OCI-LY7 (cell line): ENCODE data around the gene CDH7. TPM values are rescaled to one million over a fixed set of nuclear protein-coding genes. Genes with fewer than 3 reads are reported as not detected.

Experiments
- BruUV-seq: library from RNA; stranded (reverse); fragments of 400-500 nt; replicated peaks from 2 replicates; lab custom pipeline; 2021; lab: Mats Ljungman, UMichigan
- CTCF ChIA-PET: fragments of 300-600 bp; sonication (Branson Sonifier 250); formaldehyde crosslinking; loops from one replicate; lab custom pipeline; 2022; ENCODE audit warnings: antibody characterized with exemption; ENCODE audit not compliant: unreplicated experiment; lab: Charles Lee
- POLR2A ChIA-PET: fragments of 300-600 bp; sonication (Branson Sonifier 250); formaldehyde crosslinking; loops from one replicate; lab custom pipeline; 2022; ENCODE audit warnings: antibody characterized with exemption; lab: Charles Lee
- DNase-seq: peaks from one replicate; pipeline ENCODE4 v3.0.0-alpha.2; 2015; ENCODE audit warnings: low spot score
- H2AFZ ChIP-seq: fragments of 200-600 bp; sonication (generic), shearing (Covaris generic); 2 replicates; pipeline ENCODE4 v1.6.1; 2014; ENCODE audit warnings: mild to moderate bottlenecking, antibody characterized with exemption, low read length, moderate library complexity
- H3K27ac ChIP-seq: fragments of 200-600 bp; sonication (generic); 2 replicates; pipeline ENCODE4 v1.5.1; 2014; ENCODE audit warnings: mixed run types, low read depth, mild to moderate bottlenecking, moderate library complexity, low read length, inconsistent platforms; ENCODE audit not compliant: poor library complexity, severe bottlenecking
- H3K36me3 ChIP-seq: fragments of 200-600 bp; sonication (generic); 2 replicates; pipeline ENCODE4 v1.6.1; 2014; ENCODE audit warnings: mild to moderate bottlenecking, antibody characterized with exemption, low read length, moderate library complexity, mixed read lengths; ENCODE audit not compliant: insufficient read depth
- H3K4me1 ChIP-seq: fragments of 200-600 bp; sonication (generic); 2 replicates; pipeline ENCODE4 v1.5.1; 2014; ENCODE audit warnings: mild to moderate bottlenecking, low read length; ENCODE audit not compliant: insufficient read depth, poor library complexity, severe bottlenecking
- H3K4me2 ChIP-seq: fragments of 200-600 bp; sonication (generic); 2 replicates; pipeline ENCODE4 v1.6.1; 2014; ENCODE audit warnings: mild to moderate bottlenecking, low read length
- H3K4me3 ChIP-seq: fragments of 200-600 bp; sonication (generic); 2 replicates; pipeline ENCODE4 v1.5.1; 2014; ENCODE audit warnings: mild to moderate bottlenecking, low read depth, low read length; ENCODE audit not compliant: poor library complexity, severe bottlenecking
- H3K79me2 ChIP-seq: fragments of 200-600 bp; sonication (generic); 2 replicates; pipeline ENCODE4 v1.6.1; 2016; ENCODE audit warnings: low read depth, mild to moderate bottlenecking, low read length, moderate library complexity, mixed read lengths; ENCODE audit not compliant: insufficient read depth
- H3K9me2 ChIP-seq: fragments of 200-600 bp; sonication (generic); 2 replicates; pipeline ENCODE4 v1.6.1; 2016; ENCODE audit warnings: mild to moderate bottlenecking, low read length, mixed read lengths; ENCODE audit not compliant: insufficient read depth
- H3K9me3 ChIP-seq: fragments of 200-600 bp; sonication (generic); 2 replicates; pipeline ENCODE4 v1.6.1; 2014; ENCODE audit warnings: mild to moderate bottlenecking, mixed run types, low read length, mixed read lengths
- H4K20me1 ChIP-seq: fragments of 200-600 bp; sonication (generic); 2 replicates; pipeline ENCODE4 v1.6.1; 2014; ENCODE audit warnings: mild to moderate bottlenecking, antibody characterized with exemption, low read length, moderate library complexity, mixed read lengths; ENCODE audit not compliant: insufficient read depth
- CTCF ChIP-seq: fragments of 200-600 bp; sonication (generic); conservative IDR thresholded peaks from 2 replicates; pipeline ENCODE4 v1.5.1; 2014; ENCODE audit warnings: mild to moderate bottlenecking, antibody characterized with exemption, low read length, moderate library complexity, mixed read lengths
- EZH2phosphoT487 ChIP-seq: fragments of 200-600 bp; sonication (generic); IDR thresholded peaks from 2 replicates; pipeline ENCODE4 v1.6.1; 2018; ENCODE audit warnings: low read depth, borderline replicate concordance, mild to moderate bottlenecking, mixed run types, antibody characterized with exemption, low read length, moderate library complexity, mixed read lengths
- intact Hi-C: fragments of 100-400 bp; cut with micrococcal nuclease; formaldehyde crosslinking; loops from one replicate; pipeline ENCODE4 v1.10.0; 2022; ENCODE audit not compliant: unreplicated experiment
- total RNA-seq, 2 experiments: library from RNA; depleted of rRNA in 1 of 2; stranded (reverse); fragments of >200 nt in 1 of 2; shearing (Covaris generic) in 1 of 2; gene quantifications; 2 replicates each; pipeline ENCODE4 v1.2.3, GENCODE V29; 2014 to 2022

CDH7 gene
- total RNA-seq, 2 experiments from 2014 or later: not detected

GRCh38 chr18:65924904-65925303, 174.1 kb downstream of the CDH7 start:
- H3K4me3 ChIP-seq: no peak overlapping the region
- H2AFZ ChIP-seq: no peak overlapping the region
- no peaks in the 10 kb centered on the region for H3K79me2 ChIP-seq
- TF ChIP-seq EZH2phosphoT487 (no peak), CTCF (no peak)
- H3K27ac ChIP-seq: no peak overlapping the region
- H3K9me2 ChIP-seq: no peaks in the 10 kb centered on the region
- no peaks in the 10 kb centered on the region for H4K20me1 ChIP-seq
- no peaks in the 10 kb centered on the region for H3K36me3 ChIP-seq
- no peaks in the 10 kb centered on the region for H3K4me1 ChIP-seq
- POLR2A ChIA-PET: no interaction called here
- no TSS peak for BruUV-seq
- no peaks in the 10 kb centered on the region for H3K9me3 ChIP-seq
- CTCF ChIA-PET: no interaction called here
- intact Hi-C loops: no loop called here
- DNase-seq: no peak
- no peak overlapping the region for H3K4me2 ChIP-seq

GRCh38 chr18:65934874-65935273, 184.1 kb downstream of the CDH7 start:
- TF ChIP-seq CTCF (no peak), EZH2phosphoT487 (no peak)
- no TSS peak for BruUV-seq
- H3K4me1 ChIP-seq: no peaks in the 10 kb centered on the region
- no peaks in the 10 kb centered on the region for H3K79me2 ChIP-seq
- H3K36me3 ChIP-seq: no peaks in the 10 kb centered on the region
- ChIA-PET POLR2A (no interaction called here), CTCF (no interaction called here)
- H3K27ac ChIP-seq: no peak overlapping the region
- no peak for DNase-seq
- H3K9me2 ChIP-seq: no peaks in the 10 kb centered on the region
- no peaks in the 10 kb centered on the region for H4K20me1 ChIP-seq
- no peaks in the 10 kb centered on the region for H3K9me3 ChIP-seq
- no peak overlapping the region for H3K4me2 ChIP-seq
- H3K4me3 ChIP-seq: no peak overlapping the region
- no peak overlapping the region for H2AFZ ChIP-seq
- intact Hi-C loops: no loop called here

- CTCF ChIA-PET: no interaction called here
- H3K4me1 ChIP-seq: no peaks in the 10 kb centered on the region
- POLR2A ChIA-PET: no interaction called here
- no peaks in the 10 kb centered on the region for H3K9me2 ChIP-seq
- no peaks in the 10 kb centered on the region for H3K79me2 ChIP-seq
- no peak overlapping the region for H2AFZ ChIP-seq
- H3K4me3 ChIP-seq: no peak overlapping the region
- H4K20me1 ChIP-seq: no peaks in the 10 kb centered on the region
- no TSS peak for BruUV-seq
- H3K9me3 ChIP-seq: no peaks in the 10 kb centered on the region
- no peak for TF ChIP-seq EZH2phosphoT487
- TF ChIP-seq CTCF: no peak
- intact Hi-C loops: no loop called here
- no peak overlapping the region for H3K27ac ChIP-seq
- DNase-seq: no peak
- H3K36me3 ChIP-seq: no peaks in the 10 kb centered on the region
- H3K4me2 ChIP-seq: no peak overlapping the region
These were observed 185.9 kb downstream of the CDH7 start for GRCh38 chr18:65936678-65937077.
